T-helper 9 cell (primary cell): ENCODE measurements around the gene SNED1.

ENCODE experiments used
- DNase-seq: peaks from one replicate; pipeline ENCODE4 v3.0.0-alpha.2; 2020

The SNED1 gene

DNA sequence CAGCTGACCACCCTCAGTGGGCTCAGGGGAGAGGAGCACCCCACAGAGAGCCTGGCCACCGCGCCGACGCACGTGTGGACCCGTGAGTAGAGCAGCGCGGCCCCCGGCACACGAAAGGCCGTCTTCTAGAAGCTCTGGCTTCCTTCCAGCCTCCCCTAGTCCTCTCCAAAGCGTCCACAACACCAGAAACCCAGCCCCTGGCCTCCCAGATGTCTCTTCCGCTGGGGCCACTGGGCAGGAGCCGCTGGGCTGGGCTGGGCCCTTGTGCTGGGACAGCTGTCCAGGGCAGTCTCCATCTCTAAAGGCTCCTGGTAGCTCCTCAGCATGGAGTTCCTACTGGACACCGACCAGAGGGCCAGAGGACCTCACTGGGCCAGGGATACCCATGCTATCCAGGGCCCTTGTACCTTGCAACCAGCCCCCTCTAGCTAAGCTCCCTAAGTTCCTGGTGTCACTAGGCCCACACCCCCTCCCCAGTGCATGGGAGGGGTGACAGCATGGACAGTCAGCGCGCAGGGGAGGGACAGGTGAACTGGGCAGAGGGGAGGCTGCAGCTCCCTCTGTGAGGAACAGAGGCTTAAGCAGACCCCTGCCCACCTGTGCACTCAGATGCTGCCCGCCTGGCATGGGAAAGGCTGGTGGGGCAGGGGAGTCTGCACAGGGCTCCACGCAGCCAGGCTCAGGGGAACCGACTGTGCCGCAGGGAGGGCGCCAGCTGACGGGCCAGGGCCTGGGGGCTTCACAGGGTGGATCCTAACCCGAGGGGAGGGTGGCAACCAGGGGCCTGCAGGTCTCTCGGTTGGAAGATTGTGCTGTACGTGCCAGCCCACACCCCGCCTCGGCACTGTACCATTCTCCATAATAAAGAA, 70.8 kb downstream of the SNED1 start:
- no peak for DNase-seq

DNA sequence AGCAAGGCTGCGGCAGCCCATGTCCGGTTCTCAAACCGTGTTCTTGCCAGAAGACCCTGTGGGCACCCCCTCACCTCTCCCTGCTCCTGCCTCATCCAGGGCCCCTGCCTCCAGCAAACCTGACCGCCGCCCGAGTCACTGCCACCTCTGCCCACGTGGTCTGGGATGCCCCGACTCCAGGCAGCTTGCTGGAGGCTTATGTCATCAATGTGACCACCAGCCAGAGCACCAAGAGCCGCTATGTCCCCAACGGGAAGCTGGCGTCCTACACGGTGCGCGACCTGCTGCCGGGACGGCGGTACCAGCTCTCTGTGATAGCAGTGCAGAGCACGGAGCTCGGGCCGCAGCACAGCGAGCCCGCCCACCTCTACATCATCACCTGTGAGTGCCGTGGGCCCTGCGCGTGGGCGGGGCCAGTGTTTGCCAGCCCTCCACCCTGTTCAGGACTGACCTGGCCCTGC, 71.4 kb downstream of the SNED1 start:
- no peak for DNase-seq

DNA sequence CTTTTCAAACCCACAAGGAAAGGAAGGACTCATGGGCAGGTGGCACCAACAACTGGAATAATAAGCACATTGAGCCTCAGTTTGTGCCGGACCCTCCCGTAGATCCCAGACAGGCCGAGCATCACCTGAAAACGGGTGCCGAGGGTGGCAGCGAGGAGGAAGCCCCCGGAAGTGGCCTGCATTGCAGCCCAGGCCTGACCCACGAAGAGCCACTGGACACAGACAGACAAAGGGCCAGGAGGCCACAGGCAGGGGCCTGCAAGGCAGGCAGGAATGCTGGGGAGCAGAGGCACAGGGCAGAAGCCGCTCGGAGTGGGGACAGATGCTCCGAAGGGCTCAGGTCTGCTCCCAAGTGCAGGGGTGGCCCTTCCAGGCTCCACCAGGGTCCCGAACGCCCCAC, 71.9 kb downstream of the SNED1 start:
- no peak for DNase-seq

DNA sequence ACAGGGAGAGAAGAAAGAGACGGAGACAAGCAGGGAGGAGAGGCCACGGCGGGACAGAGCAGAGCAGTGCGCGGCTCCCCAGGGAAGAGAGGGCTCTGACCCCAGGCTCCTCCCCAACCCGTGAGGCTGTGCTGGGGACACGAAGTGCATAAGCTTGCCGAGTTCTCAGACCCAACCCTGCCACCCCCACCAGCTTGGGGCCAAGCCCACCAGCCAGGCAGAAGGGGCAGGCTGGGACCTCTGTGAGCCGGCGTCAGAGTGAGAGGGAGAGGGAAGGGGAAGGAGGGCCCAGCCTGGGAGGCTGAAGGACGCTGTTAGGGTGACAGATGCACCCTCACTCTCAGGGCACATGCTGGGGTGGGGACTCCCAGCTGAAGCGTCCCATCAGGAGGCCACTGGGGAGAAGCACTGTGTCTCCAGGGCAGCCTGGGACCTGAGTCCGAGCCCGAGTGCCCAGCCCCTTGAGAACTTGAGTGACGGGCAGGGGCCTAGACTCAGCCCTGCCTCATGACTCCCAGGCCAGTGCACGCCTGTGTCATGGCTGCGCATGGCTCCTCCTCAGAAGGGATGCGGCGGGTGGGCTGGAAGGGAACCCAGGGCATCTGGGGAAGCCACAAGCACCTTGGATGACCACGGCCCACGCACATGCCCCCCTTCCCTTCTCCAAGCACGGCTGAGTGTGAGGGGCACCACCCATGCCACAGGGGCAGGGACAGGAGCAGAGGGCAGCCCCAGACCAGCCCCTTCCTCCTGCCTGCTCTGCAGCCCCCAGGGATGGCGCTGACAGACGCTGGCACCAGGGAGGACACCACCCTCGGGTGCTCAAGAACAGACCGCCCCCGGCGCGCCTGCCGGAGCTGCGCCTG, 72.6 kb downstream of the SNED1 start:
- DNase-seq = no peak

DNA sequence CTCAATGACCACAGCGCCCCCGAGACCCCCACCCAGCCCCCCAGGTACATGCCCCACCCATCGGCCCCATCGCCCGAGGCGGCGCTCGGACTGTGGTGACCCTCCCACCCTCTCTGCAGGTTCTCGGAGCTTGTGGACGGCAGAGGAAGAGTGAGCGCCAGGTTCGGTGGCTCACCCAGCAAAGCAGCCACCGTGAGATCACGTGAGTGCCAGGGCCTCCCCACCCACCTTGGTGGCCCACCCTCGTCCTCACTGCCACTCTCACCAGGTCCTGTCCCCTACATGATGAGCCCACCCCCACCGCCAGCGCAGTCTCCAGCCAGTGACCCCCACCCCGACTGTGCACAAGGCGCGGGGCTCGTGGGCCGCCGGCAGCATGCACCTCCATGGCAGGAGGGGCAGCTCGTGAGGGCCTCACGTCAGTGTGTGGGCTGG, 73.3 kb downstream of the SNED1 start:
- DNase-seq = no peak

DNA sequence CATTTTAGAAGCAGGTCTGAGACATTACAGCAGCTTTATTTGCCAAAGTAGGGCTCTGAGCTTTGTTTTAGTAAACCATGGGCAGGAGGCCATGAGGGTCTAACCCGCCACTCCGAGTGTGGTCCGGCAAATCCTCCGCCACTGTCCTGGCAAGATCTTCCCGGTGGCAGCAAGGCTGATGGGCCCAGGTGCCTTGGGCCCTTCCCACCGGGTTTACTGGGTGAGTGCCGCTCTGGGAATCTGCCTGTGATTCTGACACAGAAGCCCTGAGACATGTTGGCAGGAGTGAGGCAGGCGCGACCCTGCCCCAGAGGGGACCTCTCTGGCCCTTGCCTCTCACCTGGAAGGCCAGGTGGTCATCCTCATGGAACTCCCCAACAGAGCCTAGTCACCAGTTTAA, 73.7 kb downstream of the SNED1 start:
- DNase-seq = no peak

DNA sequence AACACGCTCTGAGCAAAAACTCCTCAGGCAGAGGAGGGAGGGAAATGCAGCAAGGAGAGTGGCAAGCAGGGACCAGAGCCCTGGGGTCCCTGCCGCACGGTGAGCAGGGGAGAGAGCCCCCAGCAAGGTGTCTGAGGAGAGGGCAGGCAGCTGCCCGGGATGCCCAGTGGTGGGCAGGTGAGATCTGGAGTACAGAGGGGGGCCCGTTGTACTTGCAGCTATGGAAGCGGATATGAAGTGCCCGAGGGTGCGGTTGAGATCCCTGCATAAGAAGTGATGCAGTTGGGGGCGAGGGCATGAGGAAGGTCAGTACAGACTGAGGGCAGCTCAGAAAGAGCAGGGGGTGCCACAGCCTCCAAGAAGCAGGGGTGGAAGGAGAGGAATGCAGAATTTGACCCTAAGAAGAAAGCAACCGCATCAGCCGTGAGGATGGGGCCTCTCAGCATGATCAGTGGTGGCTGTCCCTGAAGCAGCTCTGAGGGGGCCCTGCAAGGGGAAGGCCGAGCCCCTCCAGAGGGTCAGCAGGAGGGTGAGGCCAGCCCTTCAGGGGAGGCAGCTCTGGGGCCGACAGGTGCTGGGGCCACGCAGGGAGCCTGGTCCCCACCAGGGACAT, 74.2 kb downstream of the SNED1 start:
- DNase-seq = no peak

DNA sequence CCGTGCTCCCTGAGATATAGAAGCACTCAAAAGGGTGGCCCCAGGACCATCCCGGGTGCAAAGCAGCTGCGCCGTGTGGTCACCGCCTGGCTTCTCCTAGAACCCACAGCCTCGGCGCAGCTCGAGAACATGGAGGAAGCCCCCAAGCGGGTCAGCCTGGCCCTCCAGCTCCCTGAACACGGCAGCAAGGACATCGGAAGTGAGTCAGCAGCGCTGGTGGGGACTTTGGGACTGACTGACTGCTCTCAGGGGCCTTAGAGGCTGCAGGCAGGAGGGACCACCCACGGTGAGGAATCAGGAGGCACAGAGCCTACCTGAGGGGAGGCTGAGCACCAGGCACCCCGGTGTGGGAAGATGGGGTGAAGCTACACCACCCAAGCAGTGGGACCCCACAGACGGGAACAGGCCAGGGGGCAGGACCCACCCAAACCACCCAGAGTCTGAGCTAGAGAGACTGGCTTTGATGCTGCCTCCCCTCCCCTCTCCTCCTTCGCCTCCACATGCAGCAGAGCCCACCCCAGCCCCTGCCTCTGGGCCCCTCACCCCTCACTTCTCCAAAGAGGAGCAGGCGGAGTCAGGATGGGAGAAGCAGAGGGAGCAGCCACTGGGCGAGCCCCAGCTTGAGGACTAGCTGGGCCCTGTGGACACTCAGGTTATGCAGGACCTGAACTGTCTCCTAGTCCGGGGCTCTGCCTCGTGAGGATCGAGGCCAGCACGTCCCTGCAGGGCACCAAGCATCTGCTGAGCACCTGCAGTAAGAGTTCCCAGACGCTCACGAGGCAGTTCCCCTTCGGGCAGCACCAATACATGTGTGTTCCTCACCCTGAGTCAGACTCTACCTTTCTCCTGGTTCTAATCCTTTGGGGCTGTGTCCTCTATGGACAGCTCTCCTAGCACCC, 75.0 kb downstream of the SNED1 start:
- no peak for DNase-seq

DNA sequence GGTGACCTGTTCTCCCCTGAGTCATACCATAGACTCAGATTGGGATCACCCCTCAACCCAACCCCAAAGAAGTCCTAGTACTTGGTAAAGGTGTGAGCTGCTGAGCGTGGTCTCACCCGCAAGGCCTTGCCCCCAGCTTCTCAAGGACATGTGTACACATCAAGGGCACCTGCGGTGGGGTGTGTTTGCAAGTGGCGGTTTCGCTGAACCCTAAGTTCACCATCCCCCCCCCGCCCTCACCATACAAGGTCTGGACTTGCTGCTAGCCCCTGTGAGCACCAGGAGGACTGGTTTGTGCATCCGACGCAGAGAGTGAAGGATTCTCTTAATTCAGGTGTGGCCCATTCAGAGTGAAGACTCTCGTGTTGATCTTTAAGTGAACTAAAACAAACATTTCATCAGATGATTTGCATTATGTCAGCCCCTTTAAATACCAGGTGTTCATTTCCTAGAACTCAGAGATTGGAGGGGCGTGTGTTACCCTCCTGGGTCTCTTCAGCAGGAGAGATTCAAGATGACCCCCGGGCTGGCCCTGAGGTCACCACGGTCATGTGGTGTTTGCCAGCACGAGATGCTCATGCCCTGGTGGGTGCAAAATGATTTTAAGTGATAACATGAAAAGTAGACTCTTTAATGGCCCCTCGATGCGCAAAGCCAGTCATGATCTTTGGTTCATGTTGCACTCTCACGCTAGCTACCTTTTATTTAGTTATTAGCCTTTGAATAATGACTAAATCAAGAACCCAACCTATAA, 75.8 kb downstream of the SNED1 start:
- no peak for DNase-seq

DNA sequence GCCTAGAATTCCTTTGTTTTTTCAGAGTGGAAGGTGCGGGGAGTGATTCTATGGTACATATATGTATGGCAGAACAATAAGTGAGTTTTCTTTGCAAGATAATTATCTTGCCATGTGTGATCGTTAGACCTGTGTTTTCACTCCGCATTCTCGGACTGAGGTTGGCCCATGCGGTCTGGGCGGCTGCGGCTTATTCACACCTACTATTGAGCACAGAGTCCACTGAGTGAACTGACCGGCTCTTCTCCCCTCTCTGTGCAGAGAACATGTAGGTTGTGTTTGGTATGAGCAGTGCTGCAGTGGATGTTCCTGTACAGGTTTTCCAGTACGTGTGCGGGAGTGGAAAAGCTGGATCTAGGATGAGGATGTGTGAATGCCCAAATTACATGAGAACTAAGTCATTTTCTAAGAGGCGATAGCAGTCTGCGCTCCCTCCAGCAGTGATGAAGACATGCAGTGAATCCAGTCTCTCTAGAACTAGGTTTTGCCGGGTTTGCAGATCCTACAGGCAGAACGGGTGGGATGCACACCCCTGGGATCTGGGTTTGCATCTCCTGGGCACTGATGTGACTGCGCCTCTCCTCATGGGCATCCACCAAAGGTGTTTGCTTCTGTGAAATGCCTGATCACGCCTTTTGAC, 76.6 kb downstream of the SNED1 start:
- DNase-seq = no peak

DNA sequence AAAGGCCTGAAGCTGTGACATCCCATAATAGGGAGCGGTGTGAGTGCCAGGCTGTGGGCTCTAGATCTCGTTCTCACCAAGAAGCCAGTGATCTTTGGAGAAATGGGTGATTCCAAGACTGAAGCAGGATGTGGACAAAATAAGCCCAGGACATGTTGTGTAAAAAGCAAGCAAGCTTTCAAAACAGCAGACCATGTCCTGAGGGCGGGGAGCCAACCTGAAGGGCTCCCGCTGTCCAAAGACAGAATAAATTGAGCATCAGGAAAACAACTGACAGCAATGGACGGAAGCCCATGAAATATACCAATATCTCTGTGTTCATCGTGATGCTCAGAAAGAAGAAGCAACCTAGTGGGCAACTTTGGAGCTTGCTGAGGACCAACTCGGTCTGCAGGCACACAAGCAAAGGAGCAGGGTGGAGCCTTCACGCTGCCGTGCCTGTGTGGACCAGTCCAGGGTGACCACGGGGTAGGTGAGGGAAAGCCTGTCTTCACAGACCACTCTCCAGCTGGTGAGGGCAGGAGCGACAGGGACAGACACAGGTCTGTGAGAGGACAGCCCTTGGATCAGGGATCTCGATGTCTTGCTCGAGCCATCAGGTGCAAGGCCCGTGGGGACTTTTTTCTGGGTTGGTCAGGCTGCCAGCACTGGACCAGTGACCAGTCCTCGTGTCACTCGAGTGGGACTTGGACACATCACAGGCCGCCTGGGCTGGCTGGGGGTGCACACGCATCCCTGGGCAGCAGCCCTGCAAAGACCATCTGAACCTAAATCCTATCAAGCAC, 82.2 kb downstream of the SNED1 start:
- DNase-seq = no peak

DNA sequence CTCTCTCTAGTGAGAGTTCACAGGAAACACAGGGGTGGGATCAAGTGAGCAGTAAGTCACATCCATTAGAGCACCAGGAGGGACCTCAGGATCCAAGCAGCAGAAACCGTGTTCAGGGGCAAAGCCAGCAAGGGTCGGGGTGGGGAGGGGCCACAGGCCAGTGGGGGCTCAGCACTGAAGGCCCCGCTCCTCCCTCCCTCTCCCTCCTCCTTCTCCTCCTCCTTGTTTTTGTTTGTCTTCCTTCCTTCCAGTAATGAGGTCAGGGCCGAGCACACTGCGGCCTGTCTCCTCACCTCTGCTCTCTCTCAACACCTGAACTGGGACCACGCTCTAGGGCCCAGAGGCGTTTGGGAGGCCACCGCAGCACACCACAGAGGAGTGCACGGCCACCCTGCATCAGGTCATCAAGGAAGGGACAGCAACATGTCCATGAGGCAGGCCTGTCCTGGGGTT, 82.8 kb downstream of the SNED1 start:
- no peak for DNase-seq

DNA sequence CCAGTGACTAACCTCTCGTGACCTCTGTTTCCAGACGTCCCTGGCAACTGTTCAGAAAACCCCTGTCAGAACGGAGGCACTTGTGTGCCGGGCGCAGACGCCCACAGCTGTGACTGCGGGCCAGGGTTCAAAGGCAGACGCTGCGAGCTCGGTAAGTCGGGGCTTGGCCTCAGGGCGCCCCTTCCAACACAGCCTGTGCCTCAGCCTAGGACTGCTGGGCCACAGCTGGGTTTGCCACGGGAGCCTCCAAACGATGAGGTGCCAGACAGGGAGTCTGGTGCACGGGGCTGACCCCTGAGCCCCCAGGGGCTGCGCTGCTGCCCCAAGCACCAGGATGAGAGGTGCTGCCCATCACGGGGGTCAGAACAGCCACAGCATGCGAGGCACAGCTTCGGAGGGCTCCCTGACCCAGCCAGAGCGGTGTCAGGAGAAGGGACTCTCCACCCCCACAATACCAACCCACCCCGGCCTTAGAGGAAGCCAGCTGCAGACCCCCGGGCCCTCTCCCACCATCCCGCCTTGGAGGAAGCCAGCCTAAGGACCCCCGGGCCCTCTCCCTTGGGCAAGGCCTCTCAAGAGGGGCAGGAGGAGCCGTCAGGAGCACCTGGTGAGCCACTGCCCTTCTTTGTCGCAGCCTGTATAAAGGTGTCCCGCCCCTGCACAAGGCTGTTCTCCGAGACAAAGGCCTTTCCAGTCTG, 83.4 kb downstream of the SNED1 start:
- DNase-seq = no peak

DNA sequence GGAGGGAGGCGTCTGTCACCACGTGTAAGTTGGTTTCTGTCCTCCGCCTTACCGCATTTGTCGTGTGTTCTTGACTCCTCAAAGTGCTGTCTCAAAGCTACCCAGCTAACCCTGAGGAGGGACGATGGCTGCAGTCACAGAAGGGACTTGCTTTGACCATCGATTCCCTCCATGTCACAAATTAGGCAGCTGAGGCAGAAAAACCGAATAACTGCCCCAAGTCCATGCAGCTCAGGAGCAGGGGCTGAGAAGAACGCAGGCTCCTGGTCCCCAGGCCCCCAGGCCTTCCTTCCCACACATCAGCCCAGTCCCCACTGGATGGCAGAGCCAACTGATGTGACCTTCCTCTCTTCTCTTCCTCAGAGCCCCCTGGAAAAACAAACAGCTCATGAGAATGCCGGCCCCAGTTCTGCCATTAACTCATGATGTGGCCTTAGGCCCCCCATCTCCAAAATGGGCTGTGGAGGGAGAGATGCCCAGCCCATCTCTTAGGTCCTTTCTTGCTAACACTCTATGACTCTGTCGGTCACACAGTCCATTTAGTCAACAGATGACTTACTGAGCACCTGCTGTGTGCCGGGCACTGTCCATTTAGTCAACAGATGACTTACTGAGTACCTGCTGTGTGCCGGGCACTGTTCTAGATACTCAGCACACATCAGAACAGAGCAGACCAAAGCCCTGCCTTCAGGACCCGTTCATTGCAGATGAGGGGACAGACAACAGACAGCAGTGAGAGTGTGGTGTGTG, 84.1 kb downstream of the SNED1 start:
- DNase-seq = no peak

DNA sequence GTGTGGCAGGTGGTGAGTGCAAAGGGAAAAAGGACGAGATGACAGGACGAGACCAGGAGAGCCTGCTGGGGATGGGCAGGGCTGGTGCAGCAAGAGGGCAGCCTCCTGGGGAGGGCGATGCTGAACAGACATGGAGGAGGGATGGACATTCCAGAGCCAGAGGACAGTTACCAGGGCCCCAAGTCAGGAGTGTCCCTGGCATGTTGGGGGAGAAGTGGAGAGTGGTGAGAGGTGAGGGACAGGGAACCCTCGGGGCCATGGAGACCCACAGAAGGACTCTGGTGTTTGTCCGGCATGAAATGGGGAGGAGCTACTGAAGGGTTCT, 84.6 kb downstream of the SNED1 start:
- DNase-seq = no peak

DNA sequence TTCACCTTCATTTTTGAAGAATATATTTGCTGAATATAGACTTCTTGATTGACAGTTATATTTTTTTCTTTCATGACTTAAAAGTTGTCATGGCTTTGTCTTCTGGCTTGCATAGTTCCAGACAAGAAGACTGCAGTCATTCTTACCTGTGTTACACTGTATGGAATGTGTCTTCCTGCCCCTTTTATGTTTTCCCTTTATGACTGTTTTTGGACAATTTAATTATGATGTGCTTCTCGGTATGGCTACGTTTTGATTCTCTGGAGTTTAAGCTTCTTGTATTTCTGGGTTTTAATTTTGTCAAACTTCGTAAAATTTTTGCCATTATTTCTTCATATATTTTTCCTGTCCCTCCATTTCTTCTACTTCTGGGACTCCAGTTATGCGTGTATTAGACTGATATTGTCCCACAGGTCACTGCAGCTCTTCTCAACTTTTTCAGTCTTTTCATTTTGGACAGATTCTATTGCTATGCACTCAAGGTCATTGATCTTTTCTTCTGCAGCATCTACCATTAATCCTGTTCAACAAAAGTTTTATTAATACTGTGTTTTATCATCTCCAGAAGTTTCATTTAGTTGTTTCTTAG, 86.5 kb downstream of the SNED1 start:
- no peak for DNase-seq

DNA sequence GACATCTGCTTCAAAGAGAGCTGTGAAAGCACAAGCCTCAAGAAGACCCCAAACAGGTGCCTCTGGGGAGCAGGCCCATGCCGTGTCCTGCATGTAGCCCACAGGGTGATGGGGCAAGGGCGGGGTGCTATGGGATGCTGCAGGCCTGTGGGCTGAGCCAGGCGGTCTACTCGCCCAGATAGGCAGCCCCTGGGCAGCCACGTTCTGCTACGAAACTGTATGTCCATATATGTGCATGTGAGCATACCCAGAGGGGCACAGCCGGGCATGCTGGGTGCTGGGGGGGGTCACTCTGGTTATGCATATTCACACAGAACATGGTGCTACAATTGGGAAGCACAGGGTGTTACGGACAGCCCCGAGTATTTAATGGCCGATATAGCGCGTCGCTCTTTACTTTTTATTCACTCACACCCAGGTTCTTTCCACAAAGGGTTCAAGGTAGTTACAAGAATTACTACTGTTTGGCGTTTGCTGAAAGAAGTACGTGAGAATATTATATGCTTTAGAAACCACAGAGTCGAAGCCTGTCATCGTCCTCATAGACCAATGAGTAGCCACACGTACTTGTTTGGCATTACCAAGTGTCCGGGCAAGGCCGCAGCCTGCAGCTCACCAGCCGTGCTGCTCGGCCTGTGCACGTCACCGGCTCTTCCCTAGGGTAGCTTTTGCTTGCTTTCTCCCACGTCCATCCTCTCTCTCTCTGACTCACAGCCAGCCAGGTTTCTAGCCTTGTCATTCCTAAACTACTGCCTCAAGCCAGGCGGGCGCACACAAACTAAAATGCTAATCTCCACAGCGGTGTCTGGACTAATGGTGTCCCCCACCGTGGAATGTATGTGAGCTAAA, 89.2 kb downstream of the SNED1 start:
- DNase-seq = no peak
